ENCODE results near the gene KLK1. TPM values are rescaled to one million over a fixed set of nuclear protein-coding genes. Genes with fewer than 3 reads are reported as not detected.
"Not testable (repeated sequence)": the region's sequence is repeated elsewhere in the genome, so short reads cannot be mapped to it uniquely, and the experiment has no call there.

Gene KLK1
- total RNA-seq, 1 donor from 2014 or later: 13.0 TPM

DNA sequence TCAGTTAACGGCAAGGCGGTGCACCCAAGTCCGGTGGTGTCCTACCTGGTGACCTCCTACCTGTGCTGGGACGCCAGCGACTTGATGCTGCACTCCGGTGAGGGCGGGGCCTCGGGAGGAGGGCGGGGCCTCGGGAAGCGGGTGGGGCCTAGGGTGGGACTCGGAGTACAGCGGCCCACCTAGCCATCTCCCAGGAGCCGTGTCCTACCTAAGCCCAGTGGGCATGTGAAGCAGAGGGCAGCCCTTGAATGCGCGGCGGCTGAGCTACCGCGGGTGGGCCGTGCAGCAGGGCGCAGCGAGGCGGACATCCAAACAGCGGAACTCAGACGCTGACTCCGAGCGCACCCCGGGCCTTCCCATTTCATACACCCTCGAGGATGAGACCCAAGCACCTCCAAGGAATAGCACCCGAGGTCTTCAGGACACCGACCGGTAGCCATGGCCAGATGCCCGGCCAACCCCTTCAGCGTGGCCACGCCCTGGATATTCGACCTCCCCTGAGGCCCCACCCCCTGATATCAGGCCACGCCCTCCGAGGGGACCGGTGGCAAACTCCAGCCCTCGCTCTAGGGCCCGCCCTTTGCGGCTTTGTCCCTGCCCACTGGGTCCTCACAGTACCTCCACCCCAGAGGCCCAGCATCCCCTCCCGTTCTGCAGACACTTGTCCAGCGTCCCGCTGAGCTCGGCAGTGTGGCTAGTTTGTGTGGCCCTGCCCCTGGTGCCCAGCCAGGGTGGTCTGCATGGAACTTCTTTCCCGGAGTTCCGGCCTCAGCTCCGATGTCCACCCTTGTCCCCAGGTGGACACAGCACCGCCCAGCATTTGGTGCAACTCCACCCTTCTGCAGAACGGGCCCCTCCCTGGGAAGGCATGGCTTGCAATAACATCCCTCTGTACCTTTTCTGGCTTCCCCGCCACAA, 5.4 kb downstream of the KLK1 start:
- DNase-seq: peak; percentile 73

GRCh38 chr19:50815439-50815838, 8.1 kb downstream of the KLK1 start:
- TF ChIP-seq CTCF (IDR thresholded peaks at IDR 0.05): no peak
- DNase-seq: no peak
- ATAC-seq (ENCODE audit: low read depth): no peak
- Mint-ChIP-seq H3K36me3 (ENCODE audit: low read depth) (no peaks in the 10 kb centered on the region), H3K4me3 (no peak overlapping the region), H3K9me3 (no peaks in the 10 kb centered on the region), H3K27me3 (peaks cover 15% of the 10 kb centered on the region), H3K27ac (no peak overlapping the region), H3K4me1 (peaks cover 42% of the 10 kb centered on the region)
- intact Hi-C loops (cut with micrococcal nuclease): no loop called here
- ChIA-PET POLR2A (interaction anchor here (0.6 to 1.4 kb wide), 3 partner anchors 11 to 1309 kb away, joined by 3 to 8 read pairs (median 4); no protein-coding TSS in a partner anchor), CTCF (interaction anchor here (1.0 kb wide), 1 partner anchor 107 kb away, joined by 3 read pairs; no protein-coding TSS in a partner anchor)

More for the DNA sequence above, 5.4 kb downstream of the KLK1 start:
- Mint-ChIP-seq H3K4me1 (peaks cover 66% of the 10 kb centered on the region), H3K27ac (peak overlapping the region; percentile 90), H3K27me3 (peaks cover 13% of the 10 kb centered on the region), H3K9me3 (no peaks in the 10 kb centered on the region), H3K4me3 (peak overlapping the region; percentile 88), H3K36me3 (ENCODE audit: low read depth) (no peaks in the 10 kb centered on the region)
- no peak for TF ChIP-seq CTCF (IDR thresholded peaks at IDR 0.05)
- ATAC-seq (ENCODE audit: low read depth): peak; percentile 57
- intact Hi-C loops (cut with micrococcal nuclease): loop anchor here (1.0 kb wide), 4 partner anchors 13 to 78 kb away; no protein-coding TSS in a partner anchor
- CTCF ChIA-PET: interaction anchor here (1.0 kb wide), 1 partner anchor 104 kb away, joined by 3 read pairs; no protein-coding TSS in a partner anchor
- POLR2A ChIA-PET: interaction anchor here (0.6 to 2.0 kb wide), 6 partner anchors 14 to 489 kb away, joined by 3 to 30 read pairs (median 4); partner anchors contain the start of gene KCNC3

DNA sequence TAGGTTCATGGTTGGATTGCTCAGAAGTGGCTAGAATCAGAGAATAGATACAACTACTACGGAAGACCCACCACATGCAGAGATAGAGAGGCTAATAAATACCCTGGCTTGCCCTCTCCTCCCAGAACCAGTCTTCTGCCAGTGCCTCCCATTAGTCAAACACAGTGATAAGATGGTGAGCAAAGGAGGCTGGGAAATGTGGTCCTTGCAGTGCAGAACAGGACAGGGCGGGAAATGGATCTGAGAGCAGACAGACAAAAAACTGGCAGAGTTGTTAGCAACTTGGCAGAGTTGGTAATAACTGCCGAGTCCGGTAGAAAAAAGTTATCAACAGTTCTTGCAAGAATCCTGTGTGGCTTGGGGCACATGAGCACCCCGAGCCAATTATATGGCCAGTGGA, 8.7 kb downstream of the KLK1 start:
- intact Hi-C loops (cut with micrococcal nuclease): no loop called here
- Mint-ChIP-seq H3K27me3 (peaks cover 15% of the 10 kb centered on the region), H3K27ac (no peak overlapping the region), H3K4me3 (no peak overlapping the region), H3K4me1 (peaks cover 37% of the 10 kb centered on the region), H3K9me3 (no peaks in the 10 kb centered on the region), H3K36me3 (ENCODE audit: low read depth) (no peaks in the 10 kb centered on the region)
- DNase-seq: no peak
- ChIA-PET CTCF (no interaction called here), POLR2A (no interaction called here)
- ATAC-seq (ENCODE audit: low read depth): no peak
- TF ChIP-seq CTCF (IDR thresholded peaks at IDR 0.05): no peak

GRCh38 chr19:50812474-50812873, 11.1 kb downstream of the KLK1 start:
- H3K4me3 Mint-ChIP-seq: no peak overlapping the region
- no peak for DNase-seq
- H3K9me3 Mint-ChIP-seq: no peaks in the 10 kb centered on the region
- intact Hi-C loops (cut with micrococcal nuclease): no loop called here
- ChIA-PET CTCF (no interaction called here), POLR2A (no interaction called here)
- peaks cover 15% of the 10 kb centered on the region for H3K27me3 Mint-ChIP-seq
- no peak for TF ChIP-seq CTCF (IDR thresholded peaks at IDR 0.05)
- H3K27ac Mint-ChIP-seq: no peak overlapping the region
- peaks cover 13% of the 10 kb centered on the region for H3K4me1 Mint-ChIP-seq
- no peaks in the 10 kb centered on the region for H3K36me3 Mint-ChIP-seq (ENCODE audit: low read depth)
- no peak for ATAC-seq (ENCODE audit: low read depth)

DNA sequence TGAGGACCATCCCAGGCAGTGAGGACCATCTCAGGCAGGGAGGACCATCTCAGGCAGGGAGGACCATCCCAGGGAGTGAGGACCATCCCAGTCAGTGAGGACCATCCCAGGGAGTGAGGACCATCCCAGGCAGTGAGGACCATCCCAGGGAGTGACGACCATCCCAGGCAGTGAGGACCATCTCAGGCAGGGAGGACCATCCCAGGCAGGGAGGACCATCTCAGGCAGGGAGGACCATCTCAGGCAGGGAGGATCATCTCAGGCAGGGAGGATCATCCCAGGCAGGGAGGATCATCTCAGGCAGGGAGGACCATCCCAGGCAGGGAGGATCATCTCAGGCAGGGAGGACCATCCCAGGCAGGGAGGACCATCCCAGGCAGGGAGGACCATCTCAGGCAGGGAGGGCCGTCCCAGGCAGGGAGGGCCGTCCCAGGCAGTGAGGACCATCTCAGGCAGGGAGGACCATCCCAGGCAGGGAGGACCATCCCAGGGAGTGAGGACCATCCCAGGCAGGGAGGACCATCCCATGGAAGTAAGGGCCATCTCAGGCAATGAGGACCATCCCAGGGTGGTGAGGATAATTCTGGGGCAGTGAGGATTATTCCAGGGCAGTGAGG, 11.9 kb downstream of the KLK1 start:
- H3K9me3 Mint-ChIP-seq; H3K27ac Mint-ChIP-seq; DNase-seq; H3K4me1 Mint-ChIP-seq; intact Hi-C loops (cut with micrococcal nuclease); POLR2A ChIA-PET; H3K36me3 Mint-ChIP-seq (ENCODE audit: low read depth); H3K4me3 Mint-ChIP-seq; ATAC-seq (ENCODE audit: low read depth); CTCF ChIA-PET: not testable (repeated sequence)
- H3K27me3 Mint-ChIP-seq: peaks cover 15% of the 10 kb centered on the region
